Measurements from ENCODE around the gene PIEZO1. TPM values are rescaled to one million over a fixed set of nuclear protein-coding genes. Genes with fewer than 3 reads are reported as not detected.

Gene PIEZO1
- total and polyA plus RNA-seq, 2 donors (not counting 1 experiment from before 2014, with no cell fraction given): 108 to 331 TPM

GRCh38 chr16:88766975-88767374 is 18.0 kb downstream of the PIEZO1 start:
- 86% methylated on average over 8 of the region's 11 CpGs for WGBS (ENCODE audit: insufficient coverage)
- Mint-ChIP-seq H3K9me3 (ENCODE audit: insufficient read depth) (no peaks in the 10 kb centered on the region), H3K27me3 (no peaks in the 10 kb centered on the region), H3K4me1 (peaks cover 52% of the 10 kb centered on the region), H3K27ac (peak overlapping the region; percentile 81), H3K4me3 (peak overlapping the region; percentile 81)
- DNase-seq: no peak
- Histone ChIP-seq H3K27me3 (replicated peaks in 1 of 4; ENCODE audit: control extremely low read depth in 1 of 4, control insufficient read depth in 3 of 4, insufficient read depth in 4 of 4, low read length in 3 of 4) (no peaks in the 10 kb centered on the region), H3K36me3 (replicated peaks in 1 of 2; ENCODE audit: control extremely low read depth in 1 of 2, control insufficient read depth in 1 of 2, extremely low read depth in 1 of 2, insufficient read depth in 2 of 2, low read length in 1 of 2) (peaks cover 0 to 9% of the 10 kb centered on the region in 2 experiments), H3K79me2 (ENCODE audit: control insufficient read depth, insufficient read depth, low read length) (peaks cover 98% of the 10 kb centered on the region), H4K20me1 (ENCODE audit: control insufficient read depth, insufficient read depth, low read length, poor library complexity, severe bottlenecking) (peaks cover 95% of the 10 kb centered on the region), H3K4me1 (ENCODE audit: control insufficient read depth in 2 of 2, insufficient read depth in 2 of 2, low read length in 2 of 2) (peaks cover 52 to 62% of the 10 kb centered on the region in 2 donors), H3K27ac (ENCODE audit: low read length in 2 of 2) (peak overlapping the region in 1 of 2 donors; percentile 45), H3K9me3 (ENCODE audit: control extremely low read depth in 1 of 3, control insufficient read depth in 2 of 3, insufficient read depth in 1 of 3, low read length in 2 of 3) (no peaks in the 10 kb centered on the region), H2AFZ (ENCODE audit: insufficient read depth, low read depth, low read length, poor library complexity, severe bottlenecking) (no peak overlapping the region), H3K4me3 (ENCODE audit: control extremely low read depth in 1 of 5, extremely low read depth in 1 of 5, insufficient read depth in 1 of 5, low read depth in 2 of 5, low read length in 4 of 5) (no peak overlapping the region), H3K4me2 (replicated peaks; ENCODE audit: low read depth, low read length, poor library complexity, severe bottlenecking) (peak overlapping the region; percentile 65), H3K9ac (ENCODE audit: low read length) (no peak overlapping the region)
- CTCF ChIA-PET: interaction anchor here (1.4 to 8.4 kb wide), 3 partner anchors 15 to 30 kb away, joined by 5 to 68 read pairs (median 18); partner anchors contain the start of gene PIEZO1
- ATAC-seq (ENCODE audit: low read depth): no peak
- TF ChIP-seq CTCF (IDR thresholded peaks at IDR 0.05) (no peak), EZH2 (IDR thresholded peaks at IDR 0.05; ENCODE audit: borderline replicate concordance, insufficient read depth, low read depth, low read length, poor library complexity, severe bottlenecking) (no peak)
- POLR2A ChIA-PET: interaction anchor here (1.0 to 2.9 kb wide), 3 partner anchors 12 to 30 kb away, joined by 3 to 14 read pairs (median 3); no protein-coding TSS in a partner anchor
- intact Hi-C loops (cut with micrococcal nuclease): loop anchor here (2.0 kb wide), 1 partner anchor 18 kb away; the partner anchor contains the start of gene PIEZO1

- WGBS (ENCODE audit: insufficient coverage): 98% methylated on average over 7 of the region's 9 CpGs
These were observed 20.1 kb downstream of the PIEZO1 start for GRCh38 chr16:88764913-88765349.

More at GRCh38 chr16:88764913-88765349, 20.1 kb downstream of the PIEZO1 start:
- peaks cover 37 to 47% of the 10 kb centered on the region in 2 donors for H3K4me1 ChIP-seq (ENCODE audit: control insufficient read depth in 2 of 2, insufficient read depth in 2 of 2, low read length in 2 of 2)
- peaks cover 98% of the 10 kb centered on the region for H3K79me2 ChIP-seq (ENCODE audit: control insufficient read depth, insufficient read depth, low read length)
- DNase-seq (no peak), ATAC-seq (ENCODE audit: low read depth) (no peak)
- H3K27ac ChIP-seq (ENCODE audit: low read length in 2 of 2): no peak overlapping the region
- no peak overlapping the region for H3K9ac ChIP-seq (ENCODE audit: low read length)
- Mint-ChIP-seq H3K27me3 (no peaks in the 10 kb centered on the region), H3K4me3 (no peak overlapping the region), H3K9me3 (ENCODE audit: insufficient read depth) (no peaks in the 10 kb centered on the region), H3K27ac (no peak overlapping the region), H3K4me1 (peaks cover 42% of the 10 kb centered on the region)
- peaks cover 95% of the 10 kb centered on the region for H4K20me1 ChIP-seq (ENCODE audit: control insufficient read depth, insufficient read depth, low read length, poor library complexity, severe bottlenecking)
- TF ChIP-seq EZH2 (IDR thresholded peaks at IDR 0.05; ENCODE audit: borderline replicate concordance, insufficient read depth, low read depth, low read length, poor library complexity, severe bottlenecking) (no peak), CTCF (IDR thresholded peaks at IDR 0.05) (no peak)
- ChIA-PET CTCF (interaction anchor here (0.7 to 1.6 kb wide), 4 partner anchors 11 to 27 kb away, joined by 3 to 5 read pairs (median 4); no protein-coding TSS in a partner anchor), POLR2A (interaction anchor here (2.9 kb wide), 1 partner anchor 19 kb away, joined by 14 read pairs; no protein-coding TSS in a partner anchor)
- intact Hi-C loops (cut with micrococcal nuclease): no loop called here
- H3K27me3 ChIP-seq (replicated peaks in 1 of 4; ENCODE audit: control extremely low read depth in 1 of 4, control insufficient read depth in 3 of 4, insufficient read depth in 4 of 4, low read length in 3 of 4): no peaks in the 10 kb centered on the region
- no peak overlapping the region for H2AFZ ChIP-seq (ENCODE audit: insufficient read depth, low read depth, low read length, poor library complexity, severe bottlenecking)
- H3K36me3 ChIP-seq (replicated peaks in 1 of 2; ENCODE audit: control extremely low read depth in 1 of 2, control insufficient read depth in 1 of 2, extremely low read depth in 1 of 2, insufficient read depth in 2 of 2, low read length in 1 of 2): peaks cover 0 to 9% of the 10 kb centered on the region in 2 experiments
- no peak overlapping the region for H3K4me2 ChIP-seq (replicated peaks; ENCODE audit: low read depth, low read length, poor library complexity, severe bottlenecking)
- H3K4me3 ChIP-seq (ENCODE audit: control extremely low read depth in 1 of 5, extremely low read depth in 1 of 5, insufficient read depth in 1 of 5, low read depth in 2 of 5, low read length in 4 of 5): no peak overlapping the region
- no peaks in the 10 kb centered on the region for H3K9me3 ChIP-seq (ENCODE audit: control extremely low read depth in 1 of 3, control insufficient read depth in 2 of 3, insufficient read depth in 1 of 3, low read length in 2 of 3)

Data from B cell (primary cell).